ENCODE data around the gene CTSW.

The CTSW gene

DNA sequence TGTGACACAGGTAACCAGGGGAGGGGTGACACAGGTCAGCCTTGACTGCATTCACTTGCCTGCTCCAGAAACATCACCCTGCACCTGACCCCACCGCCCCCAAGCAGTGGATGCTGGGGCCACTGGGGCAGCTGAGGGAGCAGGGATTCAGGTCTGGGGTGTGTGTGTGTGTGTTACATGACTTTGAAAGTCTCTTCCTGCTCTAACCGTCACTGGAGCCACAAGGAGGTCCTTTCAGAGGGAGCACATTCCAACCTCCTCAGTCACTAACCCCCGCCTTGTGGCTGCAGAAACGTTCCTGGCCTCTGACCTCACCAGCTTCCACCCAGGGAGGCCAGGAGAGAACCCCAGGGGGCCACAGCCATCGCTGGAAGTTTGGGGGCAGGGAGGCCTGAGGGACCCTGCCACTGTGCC is 23.4 kb downstream of the CTSW start:
- no peak overlapping the region for H3K4me3 ChIP-seq (ENCODE audit: severe bottlenecking)
- no peak for TF ChIP-seq CTCF (IDR thresholded peaks at IDR 0.05; ENCODE audit: poor library complexity, severe bottlenecking)
- no peaks in the 10 kb centered on the region for H3K27me3 ChIP-seq (ENCODE audit: insufficient read depth, poor library complexity, severe bottlenecking)
- H3K9me3 ChIP-seq (ENCODE audit: severe bottlenecking): no peaks in the 10 kb centered on the region
- peaks cover 11% of the 10 kb centered on the region for H3K36me3 ChIP-seq (ENCODE audit: low read depth)
- peak overlapping the region; percentile 96 for H3K27ac ChIP-seq (ENCODE audit: poor library complexity, severe bottlenecking)
- DNase-seq (ENCODE audit: low spot score) (peak; percentile 73), ATAC-seq (ENCODE audit: low read depth) (peak; percentile 37; the same call in 2 of the 3 replicates)
- peaks cover 36% of the 10 kb centered on the region for H3K4me1 ChIP-seq (ENCODE audit: insufficient read depth, poor library complexity, severe bottlenecking)

- H3K4me3 ChIP-seq (ENCODE audit: severe bottlenecking): no peak overlapping the region
- TF ChIP-seq CTCF (IDR thresholded peaks at IDR 0.05; ENCODE audit: poor library complexity, severe bottlenecking): no peak
- no peaks in the 10 kb centered on the region for H3K27me3 ChIP-seq (ENCODE audit: insufficient read depth, poor library complexity, severe bottlenecking)
- H3K4me1 ChIP-seq (ENCODE audit: insufficient read depth, poor library complexity, severe bottlenecking): peaks cover 31% of the 10 kb centered on the region
- H3K27ac ChIP-seq (ENCODE audit: poor library complexity, severe bottlenecking): peak overlapping the region; percentile 96
- DNase-seq (ENCODE audit: low spot score): no peak
- ATAC-seq (ENCODE audit: low read depth): no peak
- peaks cover 5% of the 10 kb centered on the region for H3K36me3 ChIP-seq (ENCODE audit: low read depth)
- no peaks in the 10 kb centered on the region for H3K9me3 ChIP-seq (ENCODE audit: severe bottlenecking)
These were observed 24.1 kb downstream of the CTSW start for GRCh38 chr11:65903715-65904114.

DNA sequence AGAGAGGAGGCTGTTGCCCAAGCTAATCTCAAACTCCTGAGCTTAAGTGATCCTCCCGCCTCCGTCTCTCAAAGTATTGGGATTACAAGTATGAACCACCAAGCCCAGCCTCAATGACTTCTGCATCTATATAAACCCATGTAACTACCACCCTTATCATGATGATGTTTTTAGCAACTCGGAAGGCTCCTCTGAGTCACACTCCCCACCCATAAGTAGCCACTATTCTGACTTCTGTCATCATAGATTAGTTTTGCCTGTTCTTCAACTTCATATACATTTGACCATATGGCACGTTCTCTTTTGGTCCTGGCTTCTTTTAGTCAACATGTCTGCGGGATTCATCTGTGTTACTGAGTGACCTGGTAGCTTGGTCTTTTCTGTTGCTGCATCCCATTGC is 27.0 kb downstream of the CTSW start:
- Histone ChIP-seq H3K27ac (ENCODE audit: poor library complexity, severe bottlenecking) (no peak overlapping the region), H3K36me3 (ENCODE audit: low read depth) (no peaks in the 10 kb centered on the region), H3K27me3 (ENCODE audit: insufficient read depth, poor library complexity, severe bottlenecking) (no peaks in the 10 kb centered on the region), H3K9me3 (ENCODE audit: severe bottlenecking) (no peaks in the 10 kb centered on the region), H3K4me1 (ENCODE audit: insufficient read depth, poor library complexity, severe bottlenecking) (peaks cover 29% of the 10 kb centered on the region), H3K4me3 (ENCODE audit: severe bottlenecking) (no peak overlapping the region)
- no peak for TF ChIP-seq CTCF (IDR thresholded peaks at IDR 0.05; ENCODE audit: poor library complexity, severe bottlenecking)
- DNase-seq (ENCODE audit: low spot score): no peak
- no peak for ATAC-seq (ENCODE audit: low read depth)

- ATAC-seq (ENCODE audit: low read depth): no peak
- peaks cover 29% of the 10 kb centered on the region for H3K4me1 ChIP-seq (ENCODE audit: insufficient read depth, poor library complexity, severe bottlenecking)
These were observed 28.2 kb downstream of the CTSW start for GRCh38 chr11:65907878-65908277.

More at GRCh38 chr11:65907878-65908277, 28.2 kb downstream of the CTSW start:
- Histone ChIP-seq H3K9me3 (ENCODE audit: severe bottlenecking) (no peaks in the 10 kb centered on the region), H3K27ac (ENCODE audit: poor library complexity, severe bottlenecking) (no peak overlapping the region), H3K4me3 (ENCODE audit: severe bottlenecking) (no peak overlapping the region), H3K27me3 (ENCODE audit: insufficient read depth, poor library complexity, severe bottlenecking) (no peaks in the 10 kb centered on the region), H3K36me3 (ENCODE audit: low read depth) (no peaks in the 10 kb centered on the region)
- no peak for DNase-seq (ENCODE audit: low spot score)
- TF ChIP-seq CTCF (IDR thresholded peaks at IDR 0.05; ENCODE audit: poor library complexity, severe bottlenecking): no peak
